ENCODE results near the gene CCDC88A.
"Not testable (repeated sequence)": the region's sequence is repeated elsewhere in the genome, so short reads cannot be mapped to it uniquely, and the experiment has no call there.

CCDC88A gene

GRCh38 chr2:55311444-55311870 is 108.2 kb downstream of the CCDC88A start:
- peak; percentile 22 to 29 for DNase-seq (ENCODE audit: low read depth in 2 of 2)

DNA sequence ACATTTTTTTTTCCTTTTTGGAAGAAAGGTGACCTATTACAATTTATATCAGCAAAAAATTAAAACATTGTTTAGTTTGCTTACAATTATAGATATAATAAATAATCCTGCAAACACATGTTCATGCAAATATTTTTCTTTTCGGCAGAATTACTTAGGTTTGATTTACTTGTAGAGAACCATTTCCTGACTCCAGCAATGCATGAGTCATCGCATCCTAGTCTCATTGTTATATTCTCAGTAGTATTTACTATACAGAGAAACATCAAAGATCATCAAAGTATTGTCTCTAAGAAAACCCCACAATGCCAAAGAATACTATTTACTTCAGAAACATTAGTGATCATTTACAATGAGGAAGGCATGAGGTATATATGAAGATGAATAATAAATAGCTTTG is 110.2 kb downstream of the CCDC88A start:
- DNase-seq (ENCODE audit: low read depth in 2 of 2): peak; percentile 22 to 27

DNA sequence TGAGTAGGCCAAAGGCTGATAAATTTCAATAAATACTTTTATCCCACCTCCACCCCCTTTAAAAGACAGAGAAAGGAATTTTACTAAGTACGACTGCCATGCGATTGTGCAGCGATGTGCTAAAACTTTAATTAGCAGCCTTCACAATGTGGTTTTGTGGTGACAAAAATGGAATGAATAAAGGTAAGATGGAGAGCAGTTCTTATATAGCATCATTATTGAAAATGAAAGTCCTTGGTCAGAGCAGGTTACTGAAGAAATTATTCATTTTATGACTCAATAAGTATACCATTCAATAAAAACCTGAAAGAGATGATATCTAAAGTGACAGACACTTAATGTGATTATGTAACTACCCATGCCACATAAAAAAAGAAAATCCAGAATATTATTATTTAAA is 117.4 kb downstream of the CCDC88A start:
- no peak for DNase-seq (ENCODE audit: low read depth in 2 of 2)

GRCh38 chr2:55301277-55301676 is 118.4 kb downstream of the CCDC88A start:
- no peak for DNase-seq (ENCODE audit: low read depth in 2 of 2)

DNA sequence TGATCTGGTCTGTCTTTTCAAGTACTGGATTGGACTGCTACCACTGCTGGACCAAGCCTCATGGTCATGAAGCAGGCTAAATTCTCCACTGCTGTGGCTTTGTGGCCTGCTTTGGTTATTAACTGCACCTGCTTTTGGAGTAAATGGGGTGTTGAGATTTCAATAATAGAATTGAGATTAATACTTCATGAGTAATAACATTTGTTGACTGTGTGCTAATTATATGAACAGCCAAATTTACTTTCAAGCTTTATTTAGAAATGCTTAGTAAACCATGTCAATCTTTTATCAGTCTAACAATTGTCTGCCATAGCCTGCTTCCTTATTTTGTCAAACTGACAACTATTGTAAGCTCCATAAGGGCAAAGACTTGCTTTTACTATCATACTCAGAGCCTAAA is 123.3 kb downstream of the CCDC88A start:
- no peak for DNase-seq (ENCODE audit: low read depth in 2 of 2)

DNA sequence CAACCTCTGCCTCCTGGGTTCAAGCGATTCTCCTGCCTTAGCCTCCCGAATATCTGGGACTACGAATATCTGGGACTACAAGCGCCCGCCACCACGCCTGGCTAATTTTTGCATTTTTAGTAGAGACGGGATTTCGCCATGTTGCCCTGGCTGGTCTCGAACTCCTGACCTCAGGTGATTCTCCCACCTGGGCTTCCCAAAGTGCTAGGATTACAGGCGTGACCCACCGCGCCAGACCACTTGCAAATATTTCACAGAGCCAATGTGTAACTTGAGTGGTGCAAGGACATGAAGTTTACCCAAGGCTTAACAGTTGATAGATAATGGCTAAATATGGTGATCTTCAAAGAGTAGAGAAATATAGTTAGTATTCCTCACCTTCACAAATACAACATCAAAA is 136.6 kb downstream of the CCDC88A start:
- DNase-seq (ENCODE audit: low read depth in 2 of 2): no peak

DNA sequence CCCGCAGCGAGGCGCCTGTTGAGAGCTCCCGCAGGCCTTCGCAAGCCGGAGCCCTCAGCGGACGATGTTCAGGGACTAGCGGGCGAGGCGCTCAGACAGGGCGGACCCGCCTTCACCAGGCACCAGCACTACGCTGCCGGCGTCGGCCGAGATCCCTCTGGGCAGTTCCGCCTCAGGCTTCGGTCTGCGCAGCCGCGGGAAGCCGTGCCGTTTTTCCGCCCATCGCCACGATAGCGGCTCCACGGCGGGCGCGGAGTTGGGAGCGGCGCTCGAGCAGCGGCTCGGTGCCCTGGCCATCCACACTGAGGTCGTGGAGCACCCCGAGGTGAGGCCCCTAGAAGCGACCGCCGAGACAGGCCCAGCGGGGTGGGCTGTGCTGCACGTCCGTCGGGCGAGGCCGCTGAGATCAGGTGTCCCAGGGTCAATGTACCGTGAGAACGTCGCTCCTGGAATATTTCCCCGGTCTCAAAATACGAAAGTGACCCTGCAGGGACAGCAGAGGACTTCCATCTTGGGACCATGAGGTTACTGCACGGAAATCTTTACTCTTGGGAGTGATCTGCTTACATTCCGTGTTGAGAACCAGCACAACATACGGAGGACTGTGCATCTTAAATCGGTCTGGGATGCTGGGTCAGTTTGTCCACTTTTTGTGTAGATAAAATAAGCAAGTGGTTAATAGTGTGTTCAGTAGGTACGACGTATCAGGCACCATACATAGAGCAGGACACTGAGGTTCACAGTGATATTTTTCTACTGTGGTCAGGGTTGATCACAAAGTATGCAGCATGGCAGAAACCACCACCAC is 137.3 kb downstream of the CCDC88A start:
- DNase-seq (ENCODE audit: low read depth in 2 of 2): peak; percentile 61 to 63

DNA sequence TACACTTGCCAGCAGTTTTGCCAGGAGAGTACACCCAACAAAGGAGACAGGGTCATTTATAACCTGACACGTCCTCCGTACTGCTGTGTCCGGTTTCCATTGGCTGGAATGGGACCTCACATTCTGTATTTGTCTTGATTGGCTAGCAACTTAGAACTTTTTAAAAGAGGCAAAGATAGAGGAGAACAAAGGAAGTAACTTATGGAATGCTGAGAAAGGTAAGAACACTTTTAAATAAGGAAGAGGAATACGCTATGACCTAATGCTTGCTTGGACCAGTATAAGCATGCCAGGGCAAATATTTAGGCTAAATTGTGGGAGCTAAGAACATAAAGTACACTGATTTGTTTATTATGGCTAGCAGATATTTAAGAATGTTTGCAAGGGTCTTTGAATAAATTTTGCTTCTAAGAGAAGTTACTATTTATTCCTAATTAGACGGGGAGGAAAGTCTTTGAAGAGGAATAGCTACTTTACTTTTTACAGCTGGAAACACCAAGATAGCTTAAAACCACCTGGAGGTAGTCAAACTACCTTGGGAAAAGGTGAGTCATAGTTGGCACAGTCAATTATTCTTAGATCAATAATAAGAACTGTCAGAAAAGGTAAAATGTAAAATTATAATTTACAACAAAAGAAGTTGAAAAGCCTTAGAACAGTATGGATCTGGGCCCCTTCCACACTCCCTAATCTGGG is 138.7 kb downstream of the CCDC88A start:
- not testable (repeated sequence) for DNase-seq (ENCODE audit: low read depth in 2 of 2)

- DNase-seq (ENCODE audit: low read depth in 2 of 2): not testable (repeated sequence)
Measured at GRCh38 chr2:55279859-55280424, 139.7 kb downstream of the CCDC88A start.

GRCh38 chr2:55279214-55279835 is 140.3 kb downstream of the CCDC88A start:
- not testable (repeated sequence) for DNase-seq (ENCODE audit: low read depth in 2 of 2)

- no peak for DNase-seq (ENCODE audit: low read depth in 2 of 2)
Measured at GRCh38 chr2:55277310-55277709, 142.3 kb downstream of the CCDC88A start.

GRCh38 chr2:55274346-55274745 is 145.3 kb downstream of the CCDC88A start:
- not testable (repeated sequence) for DNase-seq (ENCODE audit: low read depth in 2 of 2)

GRCh38 chr2:55269645-55269990 is 150.0 kb downstream of the CCDC88A start:
- no peak for DNase-seq (ENCODE audit: low read depth in 2 of 2)

DNA sequence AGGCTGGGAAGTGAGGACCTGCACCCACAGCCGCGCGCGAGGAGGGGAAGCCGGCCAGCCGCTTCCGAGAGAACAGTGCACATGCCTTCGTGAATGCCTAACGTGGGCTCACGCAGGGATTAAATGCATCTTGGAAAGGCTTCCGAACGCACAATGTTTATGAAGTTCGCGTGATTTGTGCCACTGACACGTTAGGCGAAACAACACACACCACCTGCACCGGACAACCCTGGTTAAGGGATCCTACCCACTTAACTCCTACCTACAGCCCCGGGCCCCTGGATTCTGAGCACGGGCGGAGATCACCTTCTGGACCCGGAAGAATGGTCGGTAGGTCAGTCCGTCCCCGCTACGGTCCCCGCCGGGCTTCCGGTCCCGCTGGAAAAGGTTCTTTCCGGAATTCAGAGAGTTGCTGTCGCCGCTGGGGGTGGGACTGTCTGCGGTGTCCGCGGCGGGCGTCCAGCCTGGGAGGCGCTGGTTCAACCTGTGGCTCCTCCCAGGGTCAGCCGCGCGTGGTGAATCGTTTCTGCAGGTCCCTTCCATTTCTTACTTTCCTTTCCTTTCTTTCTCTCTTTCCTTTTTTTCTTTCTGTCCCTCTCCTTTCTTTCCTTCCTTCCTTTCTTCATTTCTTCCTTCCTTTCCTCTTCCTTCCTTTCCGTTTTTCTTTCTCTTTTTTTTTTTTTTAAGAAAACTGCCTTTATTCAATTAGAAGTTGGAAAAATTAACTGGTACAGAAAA is 150.6 kb downstream of the CCDC88A start, which contains the start of gene MTIF2:
MTIF2 (minus strand) TSS at position 325 of the 738 bp plus-strand sequence. CDS start 5,373 bp downstream, outside the sequence.
- DNase-seq (ENCODE audit: low read depth in 2 of 2): peak; percentile 72 to 79

DNA sequence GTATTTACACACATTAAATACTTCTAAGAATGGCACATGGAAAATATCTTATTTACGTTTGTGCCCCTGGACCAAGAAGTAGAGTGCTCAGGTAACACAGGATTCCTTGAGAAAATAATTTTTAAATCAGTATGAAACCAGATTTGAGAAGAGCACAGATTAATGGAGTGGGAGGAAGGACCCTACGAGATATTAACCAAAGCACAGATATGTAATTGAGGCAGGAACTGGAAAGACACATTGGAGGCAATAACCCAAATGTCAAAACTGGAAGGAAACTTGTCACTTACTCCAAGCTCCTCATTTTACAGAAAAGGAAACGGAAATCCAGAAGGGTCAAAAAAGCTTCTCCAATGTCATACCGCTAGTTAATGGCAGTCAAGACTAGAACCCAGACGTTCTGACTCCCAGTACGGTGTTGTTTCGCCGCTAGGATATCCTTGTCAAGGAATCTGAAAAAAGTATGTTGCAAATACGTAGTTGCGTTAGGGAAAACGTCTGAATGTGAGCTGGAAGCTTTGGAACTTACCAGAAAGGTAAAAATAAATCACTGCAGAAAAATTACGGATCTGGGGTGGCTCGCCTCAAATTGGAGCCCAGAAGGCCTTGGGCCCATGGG is 151.3 kb downstream of the CCDC88A start:
- DNase-seq (ENCODE audit: low read depth in 2 of 2): no peak

GRCh38 chr2:55259586-55259985 is 160.1 kb downstream of the CCDC88A start:
- DNase-seq (ENCODE audit: low read depth in 2 of 2): not testable (repeated sequence)

GRCh38 chr2:55252832-55253231 is 166.8 kb downstream of the CCDC88A start:
- no peak for DNase-seq (ENCODE audit: low read depth in 2 of 2)

DNA sequence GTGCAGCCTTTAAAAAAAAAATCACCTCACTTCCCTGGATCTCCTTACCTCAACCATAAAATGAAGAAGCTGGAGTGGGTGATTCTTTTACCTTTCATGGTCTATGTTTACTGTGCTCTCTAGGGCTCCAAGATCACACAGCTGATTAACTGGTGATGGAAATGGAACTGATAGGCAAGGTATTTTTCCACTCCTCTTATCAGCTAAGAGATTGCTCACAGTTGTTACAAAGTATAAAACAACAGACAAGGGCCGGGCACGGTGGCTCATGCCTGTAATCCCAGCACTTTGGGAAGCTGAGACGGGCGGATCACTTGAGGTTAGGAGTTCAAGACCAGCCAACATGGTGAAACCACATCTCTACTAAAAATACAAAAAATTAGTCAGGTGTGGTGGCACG is 172.6 kb downstream of the CCDC88A start:
- DNase-seq (ENCODE audit: low read depth in 2 of 2): no peak

DNA sequence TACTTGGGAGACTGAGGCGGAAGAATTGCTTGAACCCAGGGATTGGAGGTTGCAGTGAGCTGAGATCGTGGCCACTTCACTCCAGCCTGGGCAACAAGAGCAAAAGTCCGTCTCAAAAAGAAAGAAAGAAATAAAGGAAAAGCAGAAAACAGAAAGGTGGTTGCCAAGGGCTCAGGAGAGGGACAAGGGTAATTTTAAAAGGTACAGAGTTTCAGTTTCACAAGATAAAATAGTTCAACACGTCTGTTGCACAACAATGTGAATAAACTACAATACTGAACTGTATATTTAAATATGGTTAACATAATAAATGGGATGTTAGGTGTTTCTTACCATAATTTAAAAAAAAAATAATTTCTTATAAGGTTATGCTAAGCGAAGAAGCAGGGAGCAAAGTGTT is 174.2 kb downstream of the CCDC88A start:
- no peak for DNase-seq (ENCODE audit: low read depth in 2 of 2)

DNA sequence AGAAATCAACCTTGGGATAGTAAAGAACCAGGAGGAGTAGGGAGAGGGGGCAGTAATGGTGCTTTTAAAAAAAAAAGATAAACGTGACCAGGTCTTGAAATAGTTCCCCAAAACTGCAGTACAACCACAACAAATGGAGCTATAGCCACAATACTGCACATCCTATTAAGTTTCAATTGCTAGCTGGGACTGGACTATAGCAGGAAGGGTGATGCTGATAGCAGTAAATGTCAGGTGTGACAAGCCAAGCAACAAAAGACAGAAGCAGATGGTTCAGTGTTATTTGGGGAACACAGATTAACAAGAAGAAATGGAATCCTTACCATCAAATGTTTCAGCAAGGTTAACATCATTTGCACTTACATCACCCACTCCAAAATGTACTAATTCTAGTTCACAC is 177.0 kb downstream of the CCDC88A start:
- no peak for DNase-seq (ENCODE audit: low read depth in 2 of 2)

DNA sequence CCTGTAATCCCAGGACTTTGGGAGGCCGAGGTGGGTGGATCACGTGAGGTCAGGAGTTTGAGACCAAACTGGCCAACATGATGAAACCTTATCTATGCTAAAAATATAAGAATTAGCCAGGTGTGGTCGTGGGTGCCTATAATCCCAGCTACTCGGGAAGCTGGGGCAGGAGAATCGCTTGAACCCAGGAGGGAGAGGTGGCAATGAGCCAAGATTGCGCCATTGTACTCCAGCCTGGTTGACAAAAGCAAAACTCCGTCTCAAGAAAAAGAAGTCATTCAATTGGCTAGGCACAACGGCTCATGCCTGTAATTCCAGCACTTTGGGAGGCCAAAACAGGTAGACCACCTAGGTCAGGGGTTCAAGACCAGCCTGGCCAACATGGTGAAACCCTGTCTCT is 178.1 kb downstream of the CCDC88A start:
- not testable (repeated sequence) for DNase-seq (ENCODE audit: low read depth in 2 of 2)
